ENCODE data around the gene AOC2.
"Not testable (repeated sequence)": the region's sequence is repeated elsewhere in the genome, so short reads cannot be mapped to it uniquely, and the experiment has no call there.

Gene AOC2

GRCh38 chr17:42883802-42884558 is 39.6 kb downstream of the AOC2 start:
- no peak for FAIRE-seq

- not testable (repeated sequence) for FAIRE-seq
These were observed 41.4 kb downstream of the AOC2 start for GRCh38 chr17:42885806-42886205.

GRCh38 chr17:42886283-42887176 is 42.1 kb downstream of the AOC2 start:
- no peak for FAIRE-seq

GRCh38 chr17:42889809-42890208 is 45.4 kb downstream of the AOC2 start:
- no peak for FAIRE-seq

- FAIRE-seq = no peak
These were observed 47.3 kb downstream of the AOC2 start for GRCh38 chr17:42891539-42892152.

GRCh38 chr17:42893359-42893758 is 49.0 kb downstream of the AOC2 start:
- FAIRE-seq = no peak

- FAIRE-seq = peak; percentile 95
These were observed 50.2 kb downstream of the AOC2 start for GRCh38 chr17:42894283-42895184.

- FAIRE-seq = peak; percentile 71
These were observed 50.8 kb downstream of the AOC2 start for GRCh38 chr17:42895185-42895555.

- FAIRE-seq = no peak
These were observed 53.9 kb downstream of the AOC2 start for GRCh38 chr17:42898147-42898811.

- not testable (repeated sequence) for FAIRE-seq
These were observed 55.6 kb downstream of the AOC2 start for GRCh38 chr17:42899981-42900380.

Measured in islet of Langerhans (tissue), 1 donor.